Measurements from ENCODE around the gene REXO5.

- TF ChIP-seq CTCF (IDR thresholded peaks at IDR 0.05; ENCODE audit: low read length) (no peak), EZH2phosphoT487 (IDR thresholded peaks at IDR 0.05; ENCODE audit: low read length) (no peak), EZH2 (optimal IDR thresholded peaks at IDR 0.05; ENCODE audit: low read depth, low read length) (no peak)
Observed at GRCh38 chr16:20826039-20826566, 19.8 kb downstream of the REXO5 start.

Data from MM.1S (cell line).